HG02798 (cell line): ENCODE results near the gene SELENOF.
"Not testable (repeated sequence)": the region's sequence is repeated elsewhere in the genome, so short reads cannot be mapped to it uniquely, and the experiment has no call there.

ENCODE experiments used
- ATAC-seq: cut with Tn5 transposase; IDR thresholded peaks from one replicate; pipeline ENCODE4 v1.9.1; 2021; ENCODE audit warnings: mild to moderate bottlenecking; ENCODE audit not compliant: unreplicated experiment, poor library complexity

Gene SELENOF

GRCh38 chr1:86821956-86822355, 92.0 kb downstream of the SELENOF start:
- no peak for ATAC-seq

GRCh38 chr1:86819970-86820369, 94.0 kb downstream of the SELENOF start:
- ATAC-seq = not testable (repeated sequence)

- ATAC-seq = not testable (repeated sequence)
Measured at GRCh38 chr1:86817246-86817826, 96.6 kb downstream of the SELENOF start.

- ATAC-seq = not testable (repeated sequence)
Measured at GRCh38 chr1:86814118-86814517, 99.8 kb downstream of the SELENOF start.
